Skeletal muscle satellite cell (primary cell): ENCODE measurements around the gene ZBTB47.

ENCODE experiments used
- H3K27me3 ChIP-seq: 2 replicates; pipeline ENCODE4 v1.7.0; 2013; ENCODE audit warnings: low read length; ENCODE audit not compliant: control insufficient read depth, insufficient read depth
- H3K36me3 ChIP-seq: 2 replicates; pipeline ENCODE4 v1.7.0; 2013; ENCODE audit warnings: mild to moderate bottlenecking, control low read depth, low read length; ENCODE audit not compliant: insufficient read depth
- H3K4me1 ChIP-seq: 2 replicates; pipeline ENCODE4 v1.7.0; 2013; ENCODE audit warnings: low read length; ENCODE audit not compliant: control insufficient read depth, insufficient read depth
- H3K4me2 ChIP-seq: 2 replicates; pipeline ENCODE4 v1.7.0; 2013; ENCODE audit warnings: mild to moderate bottlenecking, low read length
- H3K4me3 ChIP-seq: 2 replicates; pipeline ENCODE4 v1.7.0; 2013; ENCODE audit warnings: low read length
- H3K9ac ChIP-seq: 2 replicates; pipeline ENCODE4 v1.7.0; 2013; ENCODE audit warnings: mild to moderate bottlenecking, low read depth, low read length, moderate library complexity
- H3K9me3 ChIP-seq: replicated peaks from 2 replicates; pipeline ENCODE4 v1.7.0; 2013; ENCODE audit warnings: mild to moderate bottlenecking, control low read depth, low read length

Gene ZBTB47

DNA sequence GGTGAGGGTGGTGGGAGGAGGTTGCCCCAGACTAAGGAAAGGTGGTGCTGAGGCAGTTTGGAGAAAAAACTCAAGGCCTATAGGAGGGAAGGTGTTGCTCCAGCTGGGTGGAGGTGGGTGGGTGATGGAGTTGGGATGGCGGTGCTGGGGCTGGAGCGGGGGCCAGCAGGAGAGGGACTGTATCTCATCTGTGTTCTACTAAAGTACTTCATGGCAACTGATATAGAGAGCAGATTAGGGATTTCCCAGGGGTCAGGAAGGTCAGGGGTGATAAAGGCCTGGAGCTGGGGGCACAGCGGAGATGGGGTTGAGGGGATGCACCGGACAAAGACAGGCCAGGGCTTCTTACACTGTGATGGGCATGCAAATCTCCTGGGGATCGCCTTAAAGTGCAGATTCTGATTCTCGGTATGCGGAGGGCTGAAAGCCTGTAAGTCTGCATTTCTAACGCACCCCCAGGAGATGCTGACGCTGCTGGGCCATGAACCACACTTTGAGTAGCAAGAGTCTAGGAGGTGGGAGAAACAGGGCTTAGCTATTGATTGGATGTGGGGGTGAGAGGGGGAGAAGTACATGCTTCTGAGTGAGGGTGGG, 36.0 kb downstream of the ZBTB47 start:
- Histone ChIP-seq H3K4me2 (no peak overlapping the region), H3K27me3 (peaks cover 60% of the 10 kb centered on the region), H3K36me3 (no peaks in the 10 kb centered on the region)

DNA sequence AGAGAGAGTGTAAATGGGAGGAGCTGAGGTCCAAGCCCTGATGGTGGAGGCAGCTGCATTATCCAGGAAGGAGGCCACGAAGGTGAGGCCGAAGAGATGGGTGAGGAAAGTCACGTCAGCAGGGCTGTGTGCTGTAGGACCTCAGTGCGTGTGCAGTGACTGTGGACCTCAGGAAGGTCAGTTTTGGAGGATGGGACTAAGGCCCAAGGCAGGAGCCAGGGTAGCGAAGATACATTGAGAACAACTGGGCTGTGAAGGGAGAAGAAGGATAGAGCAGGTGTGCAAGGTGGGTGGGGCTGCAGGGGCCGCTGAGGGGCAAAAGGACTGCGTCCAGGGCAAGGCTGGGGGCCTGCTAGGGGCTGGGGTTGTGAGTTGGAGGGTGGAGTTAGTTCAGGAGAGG, 36.7 kb downstream of the ZBTB47 start:
- H3K27me3 ChIP-seq = peaks cover 60% of the 10 kb centered on the region
- no peak overlapping the region for H3K4me3 ChIP-seq
- H3K4me1 ChIP-seq = peaks cover 8% of the 10 kb centered on the region
- no peaks in the 10 kb centered on the region for H3K9me3 ChIP-seq
- H3K9ac ChIP-seq = no peak overlapping the region
- no peak overlapping the region for H3K4me2 ChIP-seq
- H3K36me3 ChIP-seq = no peaks in the 10 kb centered on the region

More for the DNA sequence above, 36.0 kb downstream of the ZBTB47 start:
- H3K4me3 ChIP-seq = no peak overlapping the region
- no peaks in the 10 kb centered on the region for H3K9me3 ChIP-seq
- peaks cover 11% of the 10 kb centered on the region for H3K4me1 ChIP-seq
- no peak overlapping the region for H3K9ac ChIP-seq

DNA sequence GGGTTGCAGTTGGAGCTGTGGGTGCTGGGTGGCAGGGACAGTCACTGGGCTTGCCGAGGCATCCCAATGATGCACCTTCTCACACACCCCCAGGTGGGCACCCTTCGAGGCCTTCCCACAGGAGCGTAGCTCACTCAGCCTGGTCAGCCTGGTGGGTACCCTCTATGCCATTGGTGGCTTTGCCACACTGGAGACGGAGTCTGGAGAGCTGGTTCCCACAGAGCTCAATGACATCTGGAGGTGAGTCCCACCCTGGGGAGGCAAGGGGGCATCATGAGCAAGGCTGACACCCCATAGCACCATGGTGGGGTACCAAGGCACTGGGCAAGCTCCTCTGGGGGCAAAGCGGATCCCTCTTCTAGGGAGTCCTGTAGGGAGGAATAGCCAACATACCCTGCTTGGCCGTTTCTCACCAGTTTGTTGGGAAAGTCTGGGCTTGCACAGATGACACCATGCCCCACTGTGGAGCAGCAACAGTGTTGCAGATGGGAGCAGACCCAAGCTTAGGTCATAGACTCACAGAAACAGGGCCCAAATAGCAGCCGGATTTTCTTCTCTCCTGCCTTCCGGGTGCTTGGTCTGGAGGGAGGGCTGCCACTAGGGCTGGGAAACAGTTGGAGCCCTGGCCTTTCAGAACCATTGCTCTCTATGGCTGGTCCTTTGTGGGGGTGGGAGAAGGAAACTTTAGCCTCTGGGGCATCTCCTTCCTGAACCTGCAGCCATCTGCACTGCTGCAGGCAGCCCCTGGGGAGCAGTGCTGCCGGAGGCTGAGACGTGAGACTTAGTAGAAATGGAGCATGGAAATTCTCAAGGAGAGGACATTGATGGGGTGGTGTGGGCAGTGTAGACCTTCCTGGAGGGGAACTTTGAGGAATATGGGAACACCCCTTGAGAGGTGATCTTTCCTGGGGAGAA, 37.5 kb downstream of the ZBTB47 start:
- Histone ChIP-seq H3K27me3 (peaks cover 60% of the 10 kb centered on the region), H3K9ac (no peak overlapping the region), H3K36me3 (no peaks in the 10 kb centered on the region), H3K4me1 (peaks cover 2% of the 10 kb centered on the region), H3K4me3 (no peak overlapping the region), H3K4me2 (no peak overlapping the region), H3K9me3 (no peaks in the 10 kb centered on the region)

DNA sequence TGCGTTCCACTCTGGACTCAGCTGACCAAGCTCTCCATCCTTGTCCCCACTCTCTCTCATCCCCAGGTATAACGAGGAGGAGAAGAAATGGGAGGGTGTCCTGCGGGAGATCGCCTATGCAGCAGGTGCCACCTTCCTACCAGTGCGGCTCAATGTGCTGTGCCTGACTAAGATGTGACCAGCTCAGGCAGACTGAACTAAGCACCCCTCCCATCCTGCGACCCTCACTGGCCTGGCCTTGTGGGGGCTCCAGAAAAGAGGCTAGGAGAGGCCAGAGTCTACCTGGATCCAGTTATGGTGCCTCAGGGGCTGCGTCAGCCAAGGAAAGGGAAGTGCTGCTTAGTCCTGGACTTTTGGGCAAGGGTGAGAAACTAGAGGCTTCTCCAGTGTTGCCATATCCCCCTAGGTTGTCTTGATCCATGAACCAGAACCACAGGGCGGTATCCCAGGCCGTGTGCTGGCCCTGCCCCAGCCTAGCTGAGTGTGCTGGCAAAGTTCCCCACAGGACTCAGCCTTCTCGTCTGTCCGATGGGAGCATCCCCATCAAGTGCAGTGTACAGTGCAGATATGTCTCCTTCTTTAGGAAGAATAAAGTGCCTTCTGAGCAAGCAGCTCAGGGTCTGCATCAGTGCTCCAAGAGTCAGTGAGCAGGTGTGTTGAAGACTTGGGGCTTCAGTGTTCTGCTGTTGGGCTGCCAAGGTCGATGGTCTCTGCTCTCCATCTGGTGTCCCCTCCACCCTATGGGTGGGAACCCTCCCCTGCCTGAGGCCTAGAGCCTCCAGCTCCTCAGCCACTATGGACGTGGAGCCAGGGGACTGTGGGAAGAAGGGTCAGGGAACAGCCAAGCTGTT, 38.5 kb downstream of the ZBTB47 start:
- Histone ChIP-seq H3K9ac (no peak overlapping the region), H3K27me3 (peaks cover 58% of the 10 kb centered on the region), H3K4me1 (no peaks in the 10 kb centered on the region), H3K9me3 (no peaks in the 10 kb centered on the region), H3K36me3 (no peaks in the 10 kb centered on the region), H3K4me3 (no peak overlapping the region), H3K4me2 (no peak overlapping the region)

DNA sequence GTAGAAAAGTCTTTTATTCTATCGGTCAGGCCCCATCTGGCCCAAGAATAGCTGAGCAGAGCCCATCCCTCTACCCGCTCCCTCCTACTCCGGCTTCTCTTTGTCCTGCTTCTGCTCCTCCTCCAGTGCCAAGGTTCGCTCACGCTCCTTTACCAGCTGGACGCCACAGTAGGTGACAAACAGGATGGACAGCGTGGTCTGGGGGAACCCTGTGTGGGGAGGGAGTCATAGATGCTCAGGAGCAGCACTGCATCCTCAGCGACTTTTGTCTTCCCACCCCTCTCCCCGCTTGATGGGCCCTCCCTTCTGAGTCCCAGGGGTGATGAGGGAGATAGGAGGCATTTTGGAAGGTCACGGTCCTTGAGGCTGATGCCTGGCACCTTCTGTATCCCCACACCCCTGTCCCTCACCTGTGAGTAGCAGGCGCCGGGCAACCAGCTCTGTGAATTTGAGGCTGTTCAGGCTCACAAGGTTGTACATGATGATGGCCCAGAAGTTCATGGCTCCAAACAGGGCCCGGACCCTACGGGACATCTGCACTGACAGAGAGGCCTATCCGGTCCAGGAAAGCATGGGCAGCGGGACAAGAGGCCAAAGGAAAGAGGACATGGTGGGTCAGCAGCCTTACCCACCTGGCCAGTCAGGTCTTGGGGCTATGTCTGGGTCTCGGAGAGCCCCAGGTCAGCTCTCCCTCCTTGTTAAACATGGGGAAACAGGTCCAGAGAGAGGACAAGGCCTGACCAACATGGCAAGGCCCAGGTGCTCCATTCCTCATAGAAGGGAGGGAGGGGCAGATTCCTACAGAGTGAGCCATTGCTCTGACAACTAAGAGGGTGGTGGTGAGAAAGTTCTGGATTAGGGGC, 39.4 kb downstream of the ZBTB47 start:
- Histone ChIP-seq H3K36me3 (no peaks in the 10 kb centered on the region), H3K9me3 (no peaks in the 10 kb centered on the region), H3K4me2 (no peak overlapping the region), H3K4me1 (no peaks in the 10 kb centered on the region), H3K9ac (no peak overlapping the region), H3K27me3 (peaks cover 58% of the 10 kb centered on the region), H3K4me3 (no peak overlapping the region)

DNA sequence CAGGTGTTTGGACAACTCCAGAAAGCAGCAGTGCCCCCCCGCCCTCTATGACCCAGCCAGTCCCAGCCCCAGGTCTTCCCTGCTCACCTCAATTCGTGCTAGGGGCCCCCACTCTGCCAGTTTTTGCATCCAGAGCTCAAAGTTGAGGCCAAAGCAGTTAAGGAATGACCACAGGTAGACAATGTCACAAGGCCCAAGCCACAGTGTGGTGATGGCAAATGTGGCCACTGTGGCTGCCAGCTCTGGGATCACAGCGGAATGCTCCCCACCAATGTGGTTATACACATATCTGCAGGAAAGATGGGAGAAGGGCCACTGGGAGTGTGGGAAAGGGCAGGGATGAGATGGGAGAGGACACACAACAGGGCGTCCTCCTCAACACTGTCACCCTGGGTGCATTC, 40.0 kb downstream of the ZBTB47 start:
- H3K36me3 ChIP-seq = no peaks in the 10 kb centered on the region

DNA sequence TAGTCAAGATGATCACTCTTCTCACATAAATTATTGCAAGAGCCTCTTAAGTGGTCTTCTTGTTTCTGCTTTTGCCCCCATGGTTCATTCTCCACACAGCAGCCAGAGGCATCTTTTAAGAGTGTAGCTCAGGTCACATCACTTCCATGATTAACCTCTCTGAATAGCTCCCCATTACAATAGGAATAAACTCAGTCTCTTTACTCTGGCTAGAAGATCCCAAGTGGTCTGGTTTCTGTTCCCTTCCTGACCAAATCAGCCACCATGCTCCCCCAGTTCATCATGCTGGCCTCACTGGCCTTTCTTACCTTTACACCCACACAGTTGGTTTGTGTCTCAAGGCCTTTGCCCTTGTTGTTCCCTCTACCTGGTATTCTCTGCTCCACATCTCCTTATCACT, 40.9 kb downstream of the ZBTB47 start:
- no peak overlapping the region for H3K4me2 ChIP-seq
- H3K36me3 ChIP-seq = no peaks in the 10 kb centered on the region
- no peaks in the 10 kb centered on the region for H3K4me1 ChIP-seq
- H3K27me3 ChIP-seq = peaks cover 67% of the 10 kb centered on the region
- H3K9me3 ChIP-seq = no peaks in the 10 kb centered on the region
- H3K4me3 ChIP-seq = no peak overlapping the region
- no peak overlapping the region for H3K9ac ChIP-seq

More for the DNA sequence above, 40.0 kb downstream of the ZBTB47 start:
- no peaks in the 10 kb centered on the region for H3K9me3 ChIP-seq
- H3K4me3 ChIP-seq = no peak overlapping the region
- H3K27me3 ChIP-seq = peaks cover 62% of the 10 kb centered on the region
- no peaks in the 10 kb centered on the region for H3K4me1 ChIP-seq
- H3K4me2 ChIP-seq = no peak overlapping the region
- H3K9ac ChIP-seq = no peak overlapping the region

DNA sequence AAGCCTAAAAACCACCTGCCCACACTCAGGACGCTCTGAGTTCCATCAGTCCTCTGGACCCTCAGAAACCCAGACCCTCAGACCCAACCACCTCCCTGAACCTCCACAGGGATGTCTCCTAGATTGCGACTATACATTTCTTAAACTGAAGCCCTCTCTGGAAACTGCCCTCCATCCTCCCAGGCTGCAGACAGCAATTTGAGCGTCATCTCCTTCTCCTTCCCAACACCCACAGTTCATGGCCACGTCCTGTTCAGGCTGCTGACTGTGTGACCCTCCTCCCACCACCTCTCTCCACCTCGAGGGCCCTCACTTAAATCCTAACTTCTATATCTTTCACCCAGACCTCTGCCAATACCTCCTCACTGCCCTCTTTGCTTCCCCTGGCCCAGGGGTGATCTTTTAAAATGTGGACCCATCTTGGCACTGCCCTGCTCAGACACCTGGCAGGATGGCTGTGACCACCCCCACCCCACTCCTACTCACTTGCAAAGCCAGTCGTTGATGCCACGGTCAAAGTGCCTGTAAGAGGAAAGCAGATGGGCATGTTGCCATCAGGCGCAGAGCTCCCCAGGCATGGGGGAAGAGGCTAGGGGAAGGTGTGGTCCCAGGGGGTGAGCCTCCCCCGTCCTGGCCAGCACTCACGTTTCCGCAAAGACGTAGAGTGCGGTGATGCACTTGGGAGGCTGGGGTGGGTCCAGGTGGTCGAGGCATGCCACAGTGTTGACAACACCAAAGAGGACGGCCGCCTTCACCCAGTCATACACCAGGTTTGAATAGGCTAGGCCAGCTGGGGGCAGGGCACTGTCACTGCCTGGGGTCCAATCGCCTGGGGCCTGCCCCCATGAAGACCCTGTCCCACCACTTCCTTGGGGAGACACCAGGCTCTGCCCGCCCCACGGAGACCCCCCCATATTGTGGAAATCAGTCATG, 43.1 kb downstream of the ZBTB47 start:
- Histone ChIP-seq H3K27me3 (peaks cover 50% of the 10 kb centered on the region), H3K4me1 (peaks cover 3% of the 10 kb centered on the region), H3K4me2 (no peak overlapping the region), H3K9ac (no peak overlapping the region), H3K36me3 (no peaks in the 10 kb centered on the region), H3K9me3 (no peaks in the 10 kb centered on the region), H3K4me3 (no peak overlapping the region)

DNA sequence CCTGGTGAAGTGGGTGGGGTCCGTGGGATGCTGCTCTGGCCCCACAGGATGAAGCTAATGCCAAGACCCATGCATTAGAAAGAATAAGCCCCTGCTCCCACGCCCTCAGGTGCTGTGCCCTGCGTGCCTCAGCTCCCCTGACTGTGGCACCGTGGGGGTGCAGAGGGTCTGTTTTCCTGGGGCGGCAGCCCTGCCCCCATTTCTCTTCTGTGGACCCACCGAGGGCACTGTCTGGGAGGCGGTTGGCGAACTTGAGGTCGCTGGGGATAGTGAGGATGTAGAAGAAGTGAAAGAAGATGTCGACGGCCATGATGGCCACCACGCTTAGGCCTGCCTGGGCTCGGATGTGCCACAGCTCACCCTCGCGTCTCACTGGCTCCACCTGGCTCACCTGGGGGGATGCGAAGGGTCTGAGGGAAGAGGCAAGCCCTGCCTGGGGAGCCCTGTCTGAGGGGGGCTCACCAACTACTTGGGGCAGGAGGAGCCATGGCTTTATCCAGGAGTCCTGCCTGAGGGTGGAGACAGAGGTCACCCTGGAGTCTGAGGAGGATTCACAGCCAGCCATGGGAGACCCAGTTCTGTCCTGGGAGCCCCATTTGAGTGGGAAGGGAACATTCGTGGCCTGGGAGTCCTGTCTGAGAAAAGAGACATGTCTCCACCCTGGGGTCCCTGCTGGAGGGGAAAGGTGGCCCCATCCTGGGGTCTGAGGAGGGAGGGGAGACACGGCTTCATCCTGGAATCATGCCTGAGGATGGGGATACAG, 44.0 kb downstream of the ZBTB47 start:
- H3K4me2 ChIP-seq = no peak overlapping the region
- no peaks in the 10 kb centered on the region for H3K36me3 ChIP-seq
- H3K9ac ChIP-seq = no peak overlapping the region
- H3K4me1 ChIP-seq = peaks cover 3% of the 10 kb centered on the region
- H3K4me3 ChIP-seq = no peak overlapping the region
- no peaks in the 10 kb centered on the region for H3K9me3 ChIP-seq
- peaks cover 42% of the 10 kb centered on the region for H3K27me3 ChIP-seq
